Measurements from ENCODE around the gene ATP6V1D.
"Not testable (repeated sequence)": the region's sequence is repeated elsewhere in the genome, so short reads cannot be mapped to it uniquely, and the experiment has no call there.

Gene ATP6V1D

DNA sequence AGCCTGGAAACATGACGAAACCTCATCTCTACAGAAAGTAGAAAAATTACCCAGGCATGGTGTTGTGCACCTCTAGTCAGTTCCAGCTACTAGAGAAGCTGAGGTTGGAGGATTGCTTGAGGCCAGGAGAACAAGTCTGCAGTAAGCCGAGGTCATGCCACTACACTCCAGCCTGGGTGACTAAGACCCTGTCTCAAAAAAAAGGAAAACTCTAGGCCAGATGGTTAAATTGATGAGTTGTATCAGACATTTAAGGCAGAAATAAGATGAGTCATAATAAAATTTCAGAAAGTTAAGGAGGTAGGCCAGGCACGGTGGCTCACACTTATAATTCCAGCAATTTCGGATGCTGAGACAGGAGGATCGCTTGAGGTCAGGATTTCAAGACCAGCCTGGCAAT lies 11.2 kb upstream of the ATP6V1D start:
- DNase-seq (ENCODE audit: low spot score) = peak; percentile 26

DNA sequence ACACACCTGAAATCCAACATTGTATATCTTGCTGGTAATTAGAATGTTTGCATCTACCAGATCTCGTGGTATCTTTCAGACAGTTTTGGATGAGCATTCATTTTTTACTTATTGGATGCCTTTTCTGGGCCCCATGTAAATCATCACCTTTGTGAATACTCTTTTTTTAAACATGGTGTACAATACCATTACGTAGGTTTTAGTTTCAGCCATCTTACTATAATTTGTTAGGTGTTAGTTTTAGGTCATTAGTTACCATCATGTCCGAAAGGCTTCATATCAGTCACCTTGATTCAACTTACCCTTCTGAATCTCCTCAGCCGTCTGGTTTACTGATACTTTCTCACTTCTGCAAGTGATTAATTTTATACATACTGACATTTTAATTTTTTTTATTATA lies 5.9 kb upstream of the ATP6V1D start:
- no peak for DNase-seq (ENCODE audit: low spot score)

DNA sequence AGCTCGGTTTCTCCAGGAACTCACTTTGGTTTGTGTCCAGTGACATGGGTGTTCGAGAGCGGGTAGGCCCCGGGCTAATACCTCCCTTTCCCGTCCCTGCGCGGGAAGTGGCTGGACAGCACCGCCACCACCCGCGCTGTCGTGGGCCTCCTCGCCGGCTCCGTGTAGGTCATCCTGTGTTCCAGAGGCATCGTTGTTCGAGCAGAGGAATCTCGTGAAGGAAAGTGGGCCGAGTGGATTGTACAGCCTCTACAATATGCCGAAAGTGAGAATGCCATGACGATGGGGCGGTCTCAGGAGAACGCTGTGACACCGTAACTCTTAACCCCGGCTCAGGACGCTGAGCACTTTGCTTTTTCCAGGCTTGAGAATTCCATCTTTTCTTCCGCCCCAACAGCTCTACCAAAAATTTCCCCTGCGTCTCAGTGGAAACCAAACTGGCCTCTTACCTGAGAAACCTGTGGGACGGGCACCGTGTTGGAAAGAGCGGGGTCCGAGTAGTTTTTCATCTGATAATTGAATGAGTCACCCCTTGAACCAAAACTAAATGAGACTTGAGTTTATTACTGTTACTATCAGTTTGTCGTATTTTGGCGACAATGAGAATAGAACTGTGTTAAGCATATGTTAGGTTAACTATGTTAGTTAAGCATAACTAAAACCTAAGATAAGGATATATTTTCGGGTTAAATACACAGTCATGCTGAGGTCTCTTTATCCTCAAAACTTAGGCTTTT lies 1.0 kb upstream of the ATP6V1D start:
- peak; percentile 41 for DNase-seq (ENCODE audit: low spot score)

DNA sequence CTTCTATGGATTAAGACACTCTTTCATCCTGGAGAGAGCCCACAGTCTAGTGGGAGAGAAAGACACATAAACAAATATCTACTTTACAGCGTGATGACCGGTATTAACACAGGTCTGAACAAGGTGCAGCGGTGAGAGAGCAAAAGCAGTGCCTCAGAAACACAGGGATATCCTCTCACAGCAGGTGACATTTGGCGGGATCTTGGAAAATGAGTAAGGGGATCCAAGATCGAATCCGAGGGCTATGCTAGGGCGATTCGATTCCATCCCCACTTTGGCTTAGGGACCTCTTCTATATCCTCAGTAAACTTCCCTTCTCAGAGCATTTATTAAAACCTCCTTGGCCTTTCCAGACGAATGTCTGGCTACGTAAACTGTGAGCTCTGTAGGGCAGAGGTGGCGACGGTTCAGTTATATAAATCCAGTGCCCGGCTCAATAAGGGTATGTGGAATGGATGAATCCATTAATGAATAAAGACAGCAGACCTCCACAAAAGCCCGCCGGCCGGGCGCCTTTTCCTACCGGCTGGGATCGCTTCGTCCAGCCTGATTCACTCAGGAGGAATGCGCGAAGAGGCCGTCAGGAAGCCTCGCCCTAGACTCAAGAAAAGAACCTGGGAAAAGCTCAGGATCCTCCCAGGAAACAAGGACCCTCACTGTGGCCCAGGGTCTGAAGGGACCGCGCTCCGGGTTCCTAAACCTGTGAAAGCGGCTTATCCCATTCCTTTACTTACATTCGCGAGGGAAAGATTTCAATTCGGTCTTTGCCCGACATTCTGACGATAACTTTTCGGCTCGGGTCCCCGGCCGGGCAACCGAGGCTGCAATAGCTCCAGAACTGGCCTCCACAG lies 455 bp downstream of the ATP6V1D start:
- DNase-seq (ENCODE audit: low spot score) = peak; percentile 76

DNA sequence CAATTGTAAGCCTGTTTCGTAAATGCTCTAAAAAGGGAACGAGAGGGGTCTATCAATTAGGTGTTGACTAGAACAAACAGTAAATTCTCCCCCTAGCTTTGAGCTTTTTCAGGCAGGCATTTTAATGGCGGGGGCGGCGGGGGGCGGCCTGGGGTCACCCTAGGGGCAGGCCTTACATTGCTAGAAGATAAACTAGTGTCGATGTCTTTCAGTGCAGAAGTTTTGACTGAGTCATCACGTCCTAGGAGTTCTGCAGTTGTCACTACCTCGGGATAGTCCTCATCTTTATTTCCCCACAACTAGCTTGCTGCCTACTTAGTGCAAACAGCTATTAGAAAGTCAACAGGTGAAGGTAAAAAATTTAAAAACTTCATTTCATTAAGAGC lies 1.6 kb downstream of the ATP6V1D start:
- DNase-seq (ENCODE audit: low spot score) = peak; percentile 81

DNA sequence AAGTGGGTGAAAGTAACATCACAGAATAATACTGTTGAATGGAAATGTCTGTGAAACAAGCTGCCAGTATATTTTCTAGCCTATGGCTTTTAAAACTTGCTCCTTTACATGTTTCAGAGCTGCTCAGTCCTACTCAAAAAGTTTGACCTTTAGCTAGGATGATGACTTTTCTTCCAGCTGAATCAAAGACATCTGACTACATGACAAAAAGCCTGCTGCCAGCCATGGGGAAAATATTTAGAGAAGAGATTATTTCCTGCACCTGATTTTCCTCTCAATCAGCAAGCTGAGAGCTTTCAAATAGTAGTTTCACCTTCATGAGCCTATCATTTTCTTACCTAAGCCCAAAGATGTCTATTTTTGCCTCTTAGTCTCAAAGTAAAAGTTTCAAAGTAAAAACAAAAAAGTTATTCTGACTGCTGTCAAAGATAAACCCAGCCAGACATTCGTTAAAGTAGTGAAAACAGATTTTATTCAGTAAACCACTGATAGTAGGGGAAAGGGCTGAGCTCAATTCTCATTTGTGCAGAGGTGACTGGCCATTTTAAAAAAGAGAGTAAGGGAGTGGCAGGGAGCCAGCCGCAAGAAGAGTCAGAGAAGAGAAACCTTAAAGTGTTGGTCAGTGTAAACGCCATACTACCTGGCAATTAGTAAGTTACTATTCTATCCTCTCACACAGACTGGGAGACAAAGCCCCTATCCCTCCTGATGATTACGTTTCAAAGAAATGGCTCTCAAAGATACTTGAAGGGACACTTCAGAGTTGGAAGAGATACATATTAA lies 2.2 kb downstream of the ATP6V1D start:
- DNase-seq (ENCODE audit: low spot score) = peak; percentile 49

DNA sequence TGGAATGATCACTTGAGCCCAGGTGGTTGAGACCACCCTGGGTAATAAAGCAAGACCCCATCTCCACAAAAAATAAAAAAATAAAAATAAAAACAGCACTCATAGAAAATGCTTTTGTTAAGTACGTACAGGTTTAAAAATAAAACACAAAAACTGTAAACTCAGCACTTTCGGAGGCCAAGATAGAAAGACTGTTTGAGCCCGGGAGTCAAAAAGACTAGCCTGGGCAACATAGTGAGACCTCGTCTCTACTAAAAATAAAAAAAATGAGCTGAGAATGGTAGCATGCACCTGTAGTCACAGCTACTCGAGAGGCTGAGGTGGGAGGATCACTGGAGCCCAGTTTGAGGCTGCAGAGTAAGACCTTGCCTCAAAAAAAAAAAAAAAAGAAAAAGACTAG lies 7.5 kb downstream of the ATP6V1D start:
- no peak for DNase-seq (ENCODE audit: low spot score)

DNA sequence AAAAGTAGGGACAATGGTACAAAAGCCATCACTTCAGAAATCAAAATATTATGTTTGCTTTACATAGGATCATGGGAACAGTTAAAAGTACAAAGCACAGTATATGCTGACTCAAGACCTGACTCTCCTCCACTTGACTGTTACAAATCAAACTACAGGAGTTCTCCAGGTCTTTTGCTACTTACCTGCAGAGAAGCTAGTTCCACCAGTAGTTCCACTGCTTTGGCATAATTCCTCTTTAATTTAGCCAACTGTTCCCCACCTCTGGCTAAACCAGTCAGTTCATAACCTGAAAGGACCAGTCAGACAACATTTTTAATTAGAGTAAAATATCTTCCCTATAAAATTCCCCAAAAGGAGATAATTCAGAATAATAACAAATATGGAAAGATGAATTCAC lies 14.0 kb downstream of the ATP6V1D start:
- DNase-seq (ENCODE audit: low spot score) = no peak

DNA sequence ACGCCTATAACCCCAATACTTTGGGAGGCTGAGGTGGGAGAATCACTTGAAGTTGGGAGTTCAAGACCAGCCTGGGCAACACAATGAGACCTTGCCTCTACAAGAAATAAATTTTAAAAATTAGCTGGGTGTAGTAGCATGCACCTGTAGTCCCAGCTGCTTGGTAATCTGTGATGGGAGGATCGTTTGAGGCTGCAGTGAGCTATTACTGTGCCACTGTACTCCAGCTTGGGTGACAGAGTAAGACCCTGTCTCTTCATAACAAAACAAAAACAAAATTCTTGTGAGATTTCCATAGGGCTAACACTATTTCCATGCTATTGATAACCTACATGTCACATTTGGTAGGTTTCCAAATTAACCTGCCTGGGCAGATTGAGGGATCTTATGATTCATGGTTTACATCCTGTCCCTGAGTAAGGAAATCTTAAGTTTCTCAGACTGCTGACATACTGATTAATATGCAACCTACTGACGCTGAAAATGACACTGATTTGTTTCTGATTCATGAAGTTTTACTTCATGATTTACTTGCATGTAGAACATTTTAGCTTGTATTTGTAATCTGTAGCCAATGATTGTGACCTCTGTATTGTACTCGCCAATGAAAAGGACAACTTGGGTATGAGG lies 15.9 kb downstream of the ATP6V1D start:
- DNase-seq (ENCODE audit: low spot score) = peak; percentile 70

DNA sequence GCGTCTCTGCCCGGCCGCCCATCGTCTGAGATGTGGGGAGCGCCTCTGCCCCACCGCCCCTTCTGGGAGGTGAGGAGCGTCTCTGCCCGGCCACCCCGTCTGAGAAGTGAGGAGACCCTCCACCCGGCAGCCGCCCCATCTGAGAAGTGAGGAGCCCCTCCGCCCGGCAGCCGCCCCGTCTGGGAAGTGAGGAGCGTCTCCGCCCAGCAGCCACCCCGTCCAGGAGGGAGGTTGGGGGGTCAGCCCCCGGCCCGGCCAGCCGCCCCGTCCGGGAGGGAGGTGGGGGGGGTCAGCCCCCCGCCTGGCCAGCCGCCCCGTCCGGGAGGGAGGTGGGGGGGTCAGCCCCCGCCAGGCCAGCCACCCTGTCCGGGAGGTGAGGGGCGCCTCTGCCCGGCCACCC lies 18.4 kb downstream of the ATP6V1D start:
- not testable (repeated sequence) for DNase-seq (ENCODE audit: low spot score)

DNA sequence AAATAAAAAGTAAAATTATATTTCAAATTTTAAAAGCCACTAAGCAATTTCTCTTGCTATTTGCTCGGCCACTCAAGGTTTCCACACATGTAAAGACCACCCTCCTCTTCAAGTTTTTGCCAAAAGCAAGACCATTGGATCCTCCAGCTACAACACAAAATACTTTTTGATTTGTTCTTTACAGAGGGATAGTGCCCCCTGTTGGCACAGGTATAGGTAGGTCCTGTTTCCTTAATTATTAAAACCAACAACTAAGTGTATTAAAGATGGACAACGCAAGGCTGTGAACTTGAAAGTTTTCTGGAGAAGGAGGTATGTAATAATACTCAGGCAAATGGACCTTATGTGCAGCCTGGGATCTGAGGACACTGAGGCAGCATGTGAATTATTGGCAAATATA lies 23.8 kb downstream of the ATP6V1D start:
- peak; percentile 15 for DNase-seq (ENCODE audit: low spot score)

DNA sequence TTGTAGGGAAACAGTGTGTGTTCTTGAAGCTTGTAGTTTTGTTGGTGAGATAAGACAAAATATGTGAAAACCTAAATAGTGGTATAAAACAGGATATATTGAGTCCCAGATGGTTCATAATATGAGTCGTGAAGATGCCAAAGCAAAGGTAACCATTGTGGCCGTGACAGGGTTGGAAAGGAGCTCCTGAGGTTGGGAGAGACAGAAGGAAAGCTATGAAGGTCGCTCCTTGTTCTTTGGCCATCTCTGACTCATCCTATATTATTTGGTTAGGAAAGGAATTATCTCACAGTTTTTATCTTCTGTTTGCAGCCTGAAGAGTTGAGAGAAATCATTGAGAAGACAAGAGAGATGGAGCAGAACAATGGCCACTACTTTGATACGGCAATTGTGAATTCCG lies 27.1 kb downstream of the ATP6V1D start:
- no peak for DNase-seq (ENCODE audit: low spot score)

DNA sequence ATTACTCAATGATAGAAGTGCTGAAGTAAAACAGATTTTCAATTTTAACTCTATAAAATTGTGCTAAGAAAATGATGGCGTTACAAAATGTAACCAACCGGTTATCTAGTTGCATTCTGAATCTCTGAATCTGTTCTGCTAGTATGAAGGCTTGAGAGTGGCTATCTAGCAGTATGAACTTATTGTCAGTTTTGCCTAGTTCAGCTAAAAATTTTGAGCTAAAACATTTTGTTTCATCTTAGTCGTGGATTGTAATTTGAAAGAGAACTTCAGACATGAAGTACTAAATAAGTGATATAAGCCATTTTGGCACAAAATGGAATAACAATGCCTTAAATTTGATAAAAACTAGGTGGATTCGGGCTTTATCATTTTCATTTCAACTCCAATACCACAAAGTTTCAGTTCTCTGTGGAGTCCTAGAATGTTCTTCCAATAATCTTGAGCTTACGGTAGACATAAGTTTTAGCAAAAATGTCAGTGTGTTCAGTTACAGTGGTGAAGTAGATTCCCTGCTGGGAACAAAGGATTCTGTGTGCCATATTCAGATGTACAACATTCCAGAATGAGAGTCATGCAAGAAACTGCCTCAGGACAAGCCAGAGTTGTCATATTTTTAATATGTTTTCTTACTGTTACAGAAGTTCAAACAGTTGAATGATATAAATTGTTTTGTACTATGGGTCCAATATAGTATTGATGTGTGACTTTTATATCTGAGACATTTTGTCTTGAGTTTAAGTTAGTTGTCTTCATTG lies 28.1 kb downstream of the ATP6V1D start:
- no peak for DNase-seq (ENCODE audit: low spot score)

DNA sequence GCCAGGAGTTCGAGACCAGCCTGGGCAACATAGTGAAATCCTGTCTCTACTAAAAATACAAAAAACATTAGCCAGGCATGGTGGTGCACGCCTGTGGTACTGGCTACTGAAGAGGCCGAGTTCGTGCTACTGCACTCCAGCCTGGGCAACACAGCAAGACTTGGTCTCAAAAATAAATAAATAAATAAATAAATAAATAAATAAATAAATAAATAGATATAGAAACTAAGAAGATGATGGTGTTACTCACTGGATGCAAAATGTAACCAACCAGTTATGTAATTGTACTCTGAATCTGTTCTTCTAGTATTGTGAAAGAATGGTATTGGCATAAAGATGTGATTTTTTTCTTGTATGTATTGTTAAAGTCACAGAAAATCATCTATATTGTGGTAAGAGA lies 29.9 kb downstream of the ATP6V1D start:
- DNase-seq (ENCODE audit: low spot score) = not testable (repeated sequence)

DNA sequence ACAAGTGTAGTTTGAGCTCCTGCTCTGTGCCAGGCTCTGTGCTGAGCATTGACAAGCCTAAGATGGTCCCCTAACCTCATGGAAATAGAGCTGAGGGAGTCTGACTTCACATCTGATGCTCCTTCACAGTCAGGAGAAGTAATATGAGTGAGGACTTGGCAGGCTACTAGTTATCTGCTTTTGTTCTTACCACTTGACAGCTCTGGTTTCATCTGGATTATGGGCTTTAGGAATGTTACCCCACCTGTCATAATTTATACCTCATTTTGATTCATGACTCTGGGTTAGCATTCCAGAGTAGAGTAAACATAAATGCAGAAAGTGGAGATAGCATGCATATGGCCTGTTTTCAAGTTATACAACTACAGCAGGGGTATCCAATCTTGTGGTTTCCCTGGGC lies 40.5 kb downstream of the ATP6V1D start:
- DNase-seq (ENCODE audit: low spot score) = no peak

DNA sequence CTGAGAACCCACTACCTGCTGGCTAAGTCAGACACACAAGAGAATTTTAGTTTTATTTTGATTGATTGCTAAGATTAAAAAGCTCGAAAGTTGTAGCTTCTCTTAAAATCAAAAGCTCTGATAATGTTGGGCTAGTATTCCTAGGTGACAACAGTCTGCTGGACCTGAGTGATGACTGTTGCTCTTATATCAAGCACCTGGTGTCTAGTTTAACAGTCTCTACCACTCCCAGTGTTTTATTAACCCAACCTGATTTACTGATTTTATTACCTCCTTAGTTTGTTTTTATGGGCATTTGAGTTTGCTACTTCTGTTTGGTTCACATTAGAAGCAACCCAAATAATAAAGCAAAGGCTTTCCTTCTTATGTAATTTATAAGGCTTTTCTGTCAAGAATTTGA lies 41.8 kb downstream of the ATP6V1D start:
- no peak for DNase-seq (ENCODE audit: low spot score)

DNA sequence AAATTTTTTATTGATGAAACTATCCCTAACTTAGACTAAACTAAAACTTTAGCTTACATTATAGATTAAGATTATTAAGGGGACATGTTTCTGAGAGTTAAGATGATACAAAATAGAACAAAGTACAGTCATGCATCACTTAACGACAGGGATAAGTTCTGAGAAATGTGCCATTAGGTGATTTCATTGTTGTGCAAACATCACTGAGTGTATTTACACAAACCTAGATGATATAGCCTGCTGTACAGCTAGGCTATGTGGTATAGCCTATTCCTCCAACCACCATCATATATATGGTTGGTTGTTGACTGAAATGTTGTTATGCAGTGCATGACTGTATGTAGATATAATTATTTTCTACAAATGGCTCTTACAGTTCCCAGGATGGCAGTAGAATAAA lies 46.5 kb downstream of the ATP6V1D start:
- DNase-seq (ENCODE audit: low spot score) = no peak

DNA sequence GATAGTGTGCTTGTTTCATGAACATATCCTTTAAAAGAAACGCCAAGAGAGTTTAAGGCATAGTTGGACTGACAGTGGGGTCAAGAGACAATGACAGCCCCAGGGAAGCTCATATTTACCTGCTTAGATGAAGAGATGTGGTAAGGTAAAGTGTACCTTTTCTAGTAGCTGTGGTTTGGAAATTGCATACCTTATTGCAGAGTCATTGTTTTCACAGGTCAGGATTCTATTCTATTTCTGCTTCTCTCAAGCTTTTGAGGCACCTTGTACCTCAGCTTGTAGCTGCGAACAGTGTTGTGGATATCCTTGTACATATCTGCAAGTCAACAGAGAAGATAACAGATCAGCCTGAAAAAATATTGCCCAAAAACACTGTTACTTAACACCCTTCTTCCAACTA lies 47.7 kb downstream of the ATP6V1D start:
- no peak for DNase-seq (ENCODE audit: low spot score)

Measured in RKO (cell line).